Neutrophil (primary cell): ENCODE results near the gene MRFAP1L1.
A peak's percentile ranks its signal among the peaks of the same experiment; 100 is the strongest.

Experiments
- H3K27ac ChIP-seq: fragments of 200-600 bp; sonication (generic); 2 replicates; pipeline ENCODE4 v1.5.1; 2016; ENCODE audit warnings: mild to moderate bottlenecking, moderate library complexity
- H3K27me3 ChIP-seq: fragments of 200-600 bp; sonication (generic); 2 replicates; pipeline ENCODE4 v1.6.0; 2016; ENCODE audit warnings: mild to moderate bottlenecking
- H3K36me3 ChIP-seq: fragments of 200-600 bp; sonication (generic); 2 replicates; pipeline ENCODE4 v1.5.1; 2017
- H3K4me1 ChIP-seq, 2 experiments: fragments of 200-600 bp in 1 of 2; sonication (generic) in 1 of 2; 1 replicate in 1 of 2; 2 replicates in 1 of 2; pipeline versions ENCODE4 v1.5.1 to v1.6.1; 2013 to 2016; ENCODE audit warnings: low read depth in 1 of 2, low read length in 1 of 2, mild to moderate bottlenecking in 1 of 2, moderate library complexity in 1 of 2; ENCODE audit not compliant: control insufficient read depth in 1 of 2, insufficient read depth in 1 of 2
- H3K4me3 ChIP-seq, 2 experiments: fragments of 200-600 bp in 1 of 2; sonication (generic) in 1 of 2; 1 replicate in 1 of 2; 2 replicates in 1 of 2; pipeline ENCODE4 v1.5.1; 2013 to 2016; ENCODE audit warnings: low read depth in 1 of 2, low read length in 1 of 2, mild to moderate bottlenecking in 1 of 2, moderate library complexity in 1 of 2
- H3K9me3 ChIP-seq: fragments of 200-600 bp; sonication (generic); 2 replicates; pipeline ENCODE4 v1.5.1; 2016
- TF ChIP-seq, protein P1 (sequence below): fragments of 200-600 bp; sonication (generic); IDR thresholded peaks from 2 replicates; pipeline ENCODE4 v1.5.1; 2016; ENCODE audit warnings: antibody characterized with exemption

Gene MRFAP1L1

DNA sequence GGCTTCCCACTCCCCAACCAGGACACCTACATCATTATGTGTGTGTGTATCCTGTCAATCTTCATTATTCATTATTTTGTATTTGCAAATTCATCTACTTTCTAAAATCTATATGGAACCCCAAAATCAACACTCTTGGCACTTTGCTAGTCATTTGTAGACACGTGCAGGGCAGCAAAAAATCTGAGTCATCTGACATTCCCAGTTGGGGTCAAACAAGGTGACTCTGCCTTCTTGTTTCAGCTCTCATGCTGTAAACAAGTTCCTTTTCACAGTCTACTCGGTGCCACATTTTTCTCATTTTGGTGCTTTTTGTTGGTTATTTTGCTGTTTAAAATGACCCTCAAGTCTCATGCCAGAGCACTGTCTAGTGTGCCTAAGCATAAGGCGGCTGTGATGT is 5.9 kb downstream of the MRFAP1L1 start:
- peaks cover 34 to 35% of the 10 kb centered on the region in 2 experiments for H3K4me1 ChIP-seq
- no peak overlapping the region for H3K4me3 ChIP-seq
- H3K9me3 ChIP-seq, result no peaks in the 10 kb centered on the region
- no peaks in the 10 kb centered on the region for H3K27me3 ChIP-seq
- H3K27ac ChIP-seq, result no peak overlapping the region
- H3K36me3 ChIP-seq, result no peaks in the 10 kb centered on the region
- TF ChIP-seq, protein P1, sequence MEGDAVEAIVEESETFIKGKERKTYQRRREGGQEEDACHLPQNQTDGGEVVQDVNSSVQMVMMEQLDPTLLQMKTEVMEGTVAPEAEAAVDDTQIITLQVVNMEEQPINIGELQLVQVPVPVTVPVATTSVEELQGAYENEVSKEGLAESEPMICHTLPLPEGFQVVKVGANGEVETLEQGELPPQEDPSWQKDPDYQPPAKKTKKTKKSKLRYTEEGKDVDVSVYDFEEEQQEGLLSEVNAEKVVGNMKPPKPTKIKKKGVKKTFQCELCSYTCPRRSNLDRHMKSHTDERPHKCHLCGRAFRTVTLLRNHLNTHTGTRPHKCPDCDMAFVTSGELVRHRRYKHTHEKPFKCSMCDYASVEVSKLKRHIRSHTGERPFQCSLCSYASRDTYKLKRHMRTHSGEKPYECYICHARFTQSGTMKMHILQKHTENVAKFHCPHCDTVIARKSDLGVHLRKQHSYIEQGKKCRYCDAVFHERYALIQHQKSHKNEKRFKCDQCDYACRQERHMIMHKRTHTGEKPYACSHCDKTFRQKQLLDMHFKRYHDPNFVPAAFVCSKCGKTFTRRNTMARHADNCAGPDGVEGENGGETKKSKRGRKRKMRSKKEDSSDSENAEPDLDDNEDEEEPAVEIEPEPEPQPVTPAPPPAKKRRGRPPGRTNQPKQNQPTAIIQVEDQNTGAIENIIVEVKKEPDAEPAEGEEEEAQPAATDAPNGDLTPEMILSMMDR, result no peak

DNA sequence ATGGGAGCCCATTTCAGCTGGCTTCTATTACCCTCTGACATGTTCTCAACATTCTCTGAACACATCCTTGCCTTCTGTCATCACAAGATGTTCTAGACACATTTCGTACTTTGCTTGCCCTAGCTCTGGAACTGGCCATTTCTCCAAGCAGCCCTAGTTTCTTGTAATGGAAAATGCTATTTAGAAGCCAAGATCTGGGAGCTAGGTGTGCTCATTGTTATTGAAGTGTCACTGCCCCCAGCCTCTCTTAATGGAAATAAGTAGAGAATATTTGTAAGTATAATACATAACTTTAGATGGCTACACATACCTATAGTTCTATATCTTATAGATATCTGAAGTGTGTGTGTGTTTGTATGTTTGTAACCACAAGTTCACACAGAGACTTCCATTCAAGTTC is 6.9 kb downstream of the MRFAP1L1 start:
- no peak overlapping the region for H3K27ac ChIP-seq
- TF ChIP-seq, protein P1, result no peak
- H3K4me1 ChIP-seq, result peaks cover 26 to 32% of the 10 kb centered on the region in 2 experiments
- H3K27me3 ChIP-seq, result no peaks in the 10 kb centered on the region
- no peaks in the 10 kb centered on the region for H3K9me3 ChIP-seq
- no peak overlapping the region for H3K4me3 ChIP-seq
- H3K36me3 ChIP-seq, result no peaks in the 10 kb centered on the region

DNA sequence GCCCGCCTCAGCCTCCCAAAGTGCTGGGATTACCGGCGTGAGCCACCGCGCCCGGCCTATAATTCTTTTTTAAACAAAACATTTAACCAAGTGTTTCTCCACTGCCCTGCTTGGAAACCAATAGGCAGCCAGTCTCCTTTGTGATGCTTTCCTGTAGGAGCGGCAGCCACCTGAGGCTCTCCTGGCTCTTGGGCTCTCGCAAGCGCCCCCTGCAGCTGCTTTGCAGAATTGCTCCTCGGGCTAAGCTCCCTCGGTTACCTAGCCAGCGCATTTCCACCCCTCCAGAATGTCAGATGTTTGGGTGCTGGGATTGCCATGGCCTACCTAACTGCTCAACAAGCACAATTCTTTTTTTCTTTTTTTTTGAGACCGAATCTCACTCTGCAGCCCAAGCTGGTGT is 8.3 kb downstream of the MRFAP1L1 start:
- H3K36me3 ChIP-seq, result peaks cover 11% of the 10 kb centered on the region
- no peaks in the 10 kb centered on the region for H3K27me3 ChIP-seq
- H3K9me3 ChIP-seq, result no peaks in the 10 kb centered on the region
- TF ChIP-seq, protein P1, result peak; percentile 35
- H3K4me1 ChIP-seq, result peaks cover 25 to 28% of the 10 kb centered on the region in 2 experiments
- H3K4me3 ChIP-seq, result no peak overlapping the region
- H3K27ac ChIP-seq, result no peak overlapping the region

DNA sequence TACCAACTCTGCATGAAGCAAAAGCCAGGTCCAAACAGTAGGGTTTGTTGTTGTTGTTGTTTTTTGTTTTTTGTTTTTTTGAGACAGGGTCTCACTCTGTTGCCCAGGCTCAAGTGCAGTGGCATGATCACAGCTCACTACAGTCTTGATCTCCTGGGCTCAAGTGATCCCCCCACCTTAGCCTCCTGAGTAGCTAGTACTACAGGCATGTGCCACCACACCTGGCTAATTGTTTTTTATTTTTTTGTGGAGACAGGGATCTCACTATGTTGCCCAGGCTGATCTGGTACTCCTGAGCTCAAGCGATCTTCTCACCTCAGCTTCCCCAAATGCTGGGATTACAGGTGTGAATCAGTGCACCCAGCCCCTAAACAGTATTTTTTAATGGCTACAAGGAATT is 9.8 kb downstream of the MRFAP1L1 start:
- no peaks in the 10 kb centered on the region for H3K9me3 ChIP-seq
- peaks cover 16% of the 10 kb centered on the region for H3K36me3 ChIP-seq
- peaks cover 34 to 42% of the 10 kb centered on the region in 2 experiments for H3K4me1 ChIP-seq
- TF ChIP-seq, protein P1, result no peak
- peak overlapping the region; percentile 13 for H3K27ac ChIP-seq
- H3K4me3 ChIP-seq, result no peak overlapping the region
- no peaks in the 10 kb centered on the region for H3K27me3 ChIP-seq

DNA sequence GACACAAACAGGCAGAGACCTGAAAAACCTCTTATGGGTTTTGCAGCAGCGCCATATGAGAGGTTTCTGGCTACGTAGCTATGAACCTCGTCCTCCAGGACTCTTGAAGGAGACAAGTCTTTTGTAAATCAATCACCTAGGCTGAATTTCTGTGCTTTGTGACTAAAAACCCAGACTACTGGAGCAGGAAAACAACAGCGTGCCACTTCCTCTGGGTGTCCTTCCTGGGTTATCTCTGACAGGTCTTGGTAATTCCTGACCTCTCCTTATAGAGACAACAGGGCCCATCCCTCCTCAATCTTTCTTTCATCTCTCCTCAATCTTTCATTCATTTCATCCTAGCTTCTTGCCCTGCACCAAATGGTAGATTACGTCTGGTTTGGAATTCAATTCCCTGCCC is 10.3 kb downstream of the MRFAP1L1 start:
- H3K4me1 ChIP-seq, result peaks cover 38 to 47% of the 10 kb centered on the region in 2 experiments
- peaks cover 16% of the 10 kb centered on the region for H3K36me3 ChIP-seq
- peak overlapping the region; percentile 13 for H3K27ac ChIP-seq
- no peaks in the 10 kb centered on the region for H3K27me3 ChIP-seq
- no peaks in the 10 kb centered on the region for H3K9me3 ChIP-seq
- no peak overlapping the region for H3K4me3 ChIP-seq
- TF ChIP-seq, protein P1, result no peak

DNA sequence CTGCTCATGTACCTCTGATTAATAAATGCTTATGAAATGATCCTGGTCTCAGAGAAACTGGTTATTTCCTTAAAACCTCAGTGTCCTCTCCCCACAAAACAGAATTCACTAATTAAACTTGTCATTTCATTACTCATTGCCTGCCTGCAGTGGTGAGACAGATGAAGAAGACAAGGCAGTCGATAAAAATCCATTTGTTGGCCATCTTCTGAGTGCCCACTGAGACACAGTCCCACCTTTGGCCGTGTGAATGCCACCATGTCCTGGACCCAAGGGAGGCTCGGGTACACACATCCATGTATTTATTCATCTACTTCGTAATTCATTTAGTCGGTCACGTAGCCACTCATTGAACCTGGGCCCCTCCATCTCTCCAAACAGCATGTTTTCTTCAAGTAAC is 12.5 kb downstream of the MRFAP1L1 start:
- TF ChIP-seq, protein P1, result no peak
- Histone ChIP-seq H3K4me1 (peaks cover 59 to 69% of the 10 kb centered on the region in 2 experiments), H3K9me3 (no peaks in the 10 kb centered on the region), H3K4me3 (peak overlapping the region in 1 of 2 experiments; percentile 85), H3K27ac (peak overlapping the region; percentile 98), H3K36me3 (peaks cover 16% of the 10 kb centered on the region), H3K27me3 (no peaks in the 10 kb centered on the region)
